HCT116 (cell line): ENCODE results near the gene PNPO.

Experiments
- CEBPB ChIP-seq: IDR thresholded peaks from 2 replicates; pipeline ENCODE4 v1.6.1; 2012; ENCODE audit warnings: low read depth
- CTCF ChIP-seq, 3 experiments: fragments of 200-600 bp in 1 of 3; sonication (generic) in 1 of 3; IDR thresholded peaks in 2 of 3; conservative IDR thresholded peaks in 1 of 3; 2 replicates each; pipeline ENCODE4 v1.5.1; 2012 to 2017; ENCODE audit warnings: low read depth in 2 of 3, low read length in 2 of 3, antibody characterized with exemption in 1 of 3, borderline replicate concordance in 1 of 3, control low read depth in 1 of 3, mild to moderate bottlenecking in 1 of 3, mixed read lengths in 1 of 3, mixed run types in 1 of 3, moderate library complexity in 1 of 3; ENCODE audit not compliant: insufficient read depth in 1 of 3
- RAD21 ChIP-seq: IDR thresholded peaks from 2 replicates; pipeline ENCODE4 v1.6.1; 2012; ENCODE audit warnings: low read depth, mild to moderate bottlenecking
- ZBTB33 ChIP-seq: IDR thresholded peaks from 2 replicates; pipeline ENCODE4 v1.6.1; 2011; ENCODE audit warnings: mild to moderate bottlenecking, low read length, moderate library complexity; ENCODE audit not compliant: insufficient replicate concordance; ENCODE audit errors: extremely low read depth

- TF ChIP-seq ZBTB33 (no peak), CEBPB (no peak), CTCF (IDR thresholded peaks at IDR 0.05 in 2 of 3, conservative IDR thresholded peaks at IDR 0.05 in 1 of 3; ENCODE audit: borderline replicate concordance in 1 of 3, insufficient read depth in 1 of 3, low read depth in 2 of 3, low read length in 2 of 3) (no peak), RAD21 (no peak)
Observed at GRCh38 chr17:47966079-47966519, 24.7 kb downstream of the PNPO start.
